Adrenal gland (tissue), 5 donors: ENCODE results near the gene AMPD2.

ENCODE experiments used
- CTCF ChIP-seq, 6 experiments: fragments of 450-650 bp in 4 of 6; fragments of 200-600 bp in 2 of 6; sonication (generic) in 1 of 6; IDR thresholded peaks; 1 replicate in 5 of 6; 2 replicates in 1 of 6; pipeline versions ENCODE4 v1.5.1 to v1.8.0; 2016 to 2021; ENCODE audit warnings: antibody characterized with exemption in 6 of 6, mild to moderate bottlenecking in 2 of 6, moderate library complexity in 1 of 6
- POLR2A ChIP-seq, 2 donors: fragments of 450-650 bp; IDR thresholded peaks; one replicate each; pipeline ENCODE4 v1.6.1; 2017; ENCODE audit warnings: antibody characterized with exemption in 2 of 2, mild to moderate bottlenecking in 2 of 2, moderate library complexity in 1 of 2
- donor health status: DM: no; HTN: no; CAD: no.

GRCh38 chr1:109667452-109668122 is 48.0 kb downstream of the AMPD2 start, which contains the start of gene GSTM2:
- TF ChIP-seq POLR2A (IDR thresholded peaks at IDR 0.05) (peak in 1 of 2 donors; percentile 46), CTCF (IDR thresholded peaks at IDR 0.05) (no peak)
